BE2C (cell line): ENCODE measurements around the gene SUPT4H1.
A peak's percentile ranks its signal among the peaks of the same experiment; 100 is the strongest.

Experiments used
- DNase-seq: peaks from one replicate; pipeline ENCODE4 v3.0.0-alpha.2; 2020
- H3K27me3 ChIP-seq: fragments of 250-450 bp; sonication (Bioruptor Pico); 2 replicates; pipeline ENCODE4 v1.5.1; 2020; ENCODE audit warnings: mild to moderate bottlenecking
- H3K36me3 ChIP-seq: fragments of 250-450 bp; sonication (Bioruptor Pico); 2 replicates; pipeline ENCODE4 v1.5.1; 2020; ENCODE audit warnings: mild to moderate bottlenecking
- H3K4me1 ChIP-seq: fragments of 250-450 bp; sonication (Bioruptor Pico); 2 replicates; pipeline ENCODE4 v1.5.1; 2020
- H3K4me3 ChIP-seq: 2 replicates; pipeline ENCODE4 v1.5.1; 2011; ENCODE audit warnings: low read depth, low read length
- H3K9me3 ChIP-seq: fragments of 250-450 bp; sonication (Bioruptor Pico); 2 replicates; pipeline ENCODE4 v1.5.1; 2020
- TF ChIP-seq, protein P1 (sequence below): IDR thresholded peaks from 2 replicates; pipeline ENCODE4 v1.5.1; 2012; ENCODE audit warnings: mild to moderate bottlenecking, low read depth, low read length

The SUPT4H1 gene

DNA sequence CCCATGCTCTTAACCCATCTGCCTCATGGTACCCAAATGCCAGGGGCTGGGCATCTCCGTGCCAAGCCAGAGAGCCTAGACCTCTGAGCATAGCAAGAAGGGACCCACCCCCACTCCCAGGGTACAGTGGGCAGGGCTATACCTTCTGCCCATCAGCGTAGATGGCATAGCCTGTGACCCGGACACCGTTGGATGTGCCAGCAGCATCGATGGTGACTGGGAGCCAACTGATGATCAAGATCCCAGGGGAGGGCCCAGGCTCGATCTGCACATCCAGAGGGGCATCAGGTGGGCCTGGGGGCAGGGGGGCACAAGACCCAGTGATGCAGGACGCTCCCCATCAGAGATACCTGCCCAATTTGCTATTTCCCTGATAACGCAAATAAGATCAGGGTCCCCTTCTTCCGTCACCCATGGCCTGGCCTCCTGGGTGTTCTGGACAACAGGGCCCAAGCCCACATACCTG lies 40.5 kb downstream of the SUPT4H1 start:
- no peak overlapping the region for H3K4me3 ChIP-seq
- TF ChIP-seq, protein P1, sequence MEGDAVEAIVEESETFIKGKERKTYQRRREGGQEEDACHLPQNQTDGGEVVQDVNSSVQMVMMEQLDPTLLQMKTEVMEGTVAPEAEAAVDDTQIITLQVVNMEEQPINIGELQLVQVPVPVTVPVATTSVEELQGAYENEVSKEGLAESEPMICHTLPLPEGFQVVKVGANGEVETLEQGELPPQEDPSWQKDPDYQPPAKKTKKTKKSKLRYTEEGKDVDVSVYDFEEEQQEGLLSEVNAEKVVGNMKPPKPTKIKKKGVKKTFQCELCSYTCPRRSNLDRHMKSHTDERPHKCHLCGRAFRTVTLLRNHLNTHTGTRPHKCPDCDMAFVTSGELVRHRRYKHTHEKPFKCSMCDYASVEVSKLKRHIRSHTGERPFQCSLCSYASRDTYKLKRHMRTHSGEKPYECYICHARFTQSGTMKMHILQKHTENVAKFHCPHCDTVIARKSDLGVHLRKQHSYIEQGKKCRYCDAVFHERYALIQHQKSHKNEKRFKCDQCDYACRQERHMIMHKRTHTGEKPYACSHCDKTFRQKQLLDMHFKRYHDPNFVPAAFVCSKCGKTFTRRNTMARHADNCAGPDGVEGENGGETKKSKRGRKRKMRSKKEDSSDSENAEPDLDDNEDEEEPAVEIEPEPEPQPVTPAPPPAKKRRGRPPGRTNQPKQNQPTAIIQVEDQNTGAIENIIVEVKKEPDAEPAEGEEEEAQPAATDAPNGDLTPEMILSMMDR, result no peak
- no peaks in the 10 kb centered on the region for H3K4me1 ChIP-seq
- H3K9me3 ChIP-seq, result no peaks in the 10 kb centered on the region
- H3K36me3 ChIP-seq, result no peaks in the 10 kb centered on the region
- no peak for DNase-seq
- H3K27me3 ChIP-seq, result peaks cover 5% of the 10 kb centered on the region; the same call in 1 of the 2 replicates

DNA sequence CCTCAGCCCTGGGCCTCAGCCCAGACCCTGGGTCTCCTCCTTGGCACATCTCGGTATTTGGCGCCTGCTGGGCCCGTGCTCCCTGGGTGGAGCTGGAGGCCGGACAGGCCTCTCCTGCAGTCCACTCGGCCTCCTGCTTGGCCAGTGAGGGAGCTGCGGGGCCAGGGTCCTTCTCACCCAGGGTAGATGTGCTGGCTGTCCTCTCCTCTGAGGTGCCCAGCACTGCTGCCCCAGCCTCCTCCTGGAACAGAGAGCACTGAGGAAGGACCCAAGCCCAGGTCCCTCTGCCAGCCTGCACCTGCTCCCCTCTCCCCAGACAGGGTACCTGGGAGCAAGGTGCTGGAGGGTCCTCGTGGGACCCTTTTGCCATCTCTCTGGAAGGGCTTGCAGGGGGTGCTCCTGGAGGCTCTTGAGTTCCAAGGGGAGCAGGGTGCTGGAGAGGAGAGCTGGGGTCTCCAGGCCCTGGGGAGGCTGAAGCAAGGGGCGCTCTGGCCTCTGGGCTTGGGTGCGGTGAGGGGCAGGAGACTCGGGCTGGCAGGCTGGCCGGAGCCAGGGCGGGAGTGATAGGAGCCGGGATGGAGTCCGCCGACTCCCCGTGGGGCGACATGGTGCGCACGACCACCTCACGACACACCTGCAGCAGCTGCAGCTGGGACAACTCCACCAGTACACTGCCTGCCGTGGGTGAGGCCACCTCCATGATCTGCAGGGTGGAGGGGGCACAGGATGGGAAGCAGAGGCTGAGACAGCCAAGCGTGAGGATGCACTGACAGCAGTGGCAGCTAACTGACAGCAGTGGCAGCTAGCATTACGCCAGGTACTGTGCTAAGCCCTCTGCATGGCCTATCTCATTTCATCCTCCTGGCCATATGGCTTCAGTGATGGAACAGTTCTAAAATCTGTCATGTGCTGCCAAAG lies 41.2 kb downstream of the SUPT4H1 start:
- TF ChIP-seq, protein P1, result no peak
- Histone ChIP-seq H3K4me3 (no peak overlapping the region), H3K36me3 (no peaks in the 10 kb centered on the region), H3K9me3 (no peaks in the 10 kb centered on the region), H3K4me1 (no peaks in the 10 kb centered on the region), H3K27me3 (peaks cover 7% of the 10 kb centered on the region; the same call in 1 of the 2 replicates)
- no peak for DNase-seq

DNA sequence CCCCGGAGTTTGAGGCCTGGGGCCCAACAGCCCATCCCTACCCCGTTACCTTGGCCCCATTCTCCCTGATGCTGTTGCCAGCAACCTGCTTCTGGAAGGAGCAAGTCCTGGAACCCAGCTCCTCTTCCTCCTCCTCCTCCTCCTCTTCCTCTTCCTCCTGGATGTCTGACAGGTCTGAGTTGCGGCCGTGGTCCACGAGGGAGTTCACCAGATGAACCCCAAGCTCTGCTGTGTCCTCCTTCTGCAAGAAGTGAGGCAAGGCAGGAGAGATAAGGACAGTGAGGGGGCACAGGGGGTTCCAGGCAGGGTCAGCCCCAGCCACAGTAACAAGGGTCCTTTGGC lies 42.1 kb downstream of the SUPT4H1 start:
- no peak for DNase-seq
- Histone ChIP-seq H3K36me3 (no peaks in the 10 kb centered on the region), H3K4me1 (no peaks in the 10 kb centered on the region), H3K9me3 (no peaks in the 10 kb centered on the region), H3K27me3 (peaks cover 7% of the 10 kb centered on the region; the same call in 1 of the 2 replicates), H3K4me3 (no peak overlapping the region)
- TF ChIP-seq, protein P1, result no peak

DNA sequence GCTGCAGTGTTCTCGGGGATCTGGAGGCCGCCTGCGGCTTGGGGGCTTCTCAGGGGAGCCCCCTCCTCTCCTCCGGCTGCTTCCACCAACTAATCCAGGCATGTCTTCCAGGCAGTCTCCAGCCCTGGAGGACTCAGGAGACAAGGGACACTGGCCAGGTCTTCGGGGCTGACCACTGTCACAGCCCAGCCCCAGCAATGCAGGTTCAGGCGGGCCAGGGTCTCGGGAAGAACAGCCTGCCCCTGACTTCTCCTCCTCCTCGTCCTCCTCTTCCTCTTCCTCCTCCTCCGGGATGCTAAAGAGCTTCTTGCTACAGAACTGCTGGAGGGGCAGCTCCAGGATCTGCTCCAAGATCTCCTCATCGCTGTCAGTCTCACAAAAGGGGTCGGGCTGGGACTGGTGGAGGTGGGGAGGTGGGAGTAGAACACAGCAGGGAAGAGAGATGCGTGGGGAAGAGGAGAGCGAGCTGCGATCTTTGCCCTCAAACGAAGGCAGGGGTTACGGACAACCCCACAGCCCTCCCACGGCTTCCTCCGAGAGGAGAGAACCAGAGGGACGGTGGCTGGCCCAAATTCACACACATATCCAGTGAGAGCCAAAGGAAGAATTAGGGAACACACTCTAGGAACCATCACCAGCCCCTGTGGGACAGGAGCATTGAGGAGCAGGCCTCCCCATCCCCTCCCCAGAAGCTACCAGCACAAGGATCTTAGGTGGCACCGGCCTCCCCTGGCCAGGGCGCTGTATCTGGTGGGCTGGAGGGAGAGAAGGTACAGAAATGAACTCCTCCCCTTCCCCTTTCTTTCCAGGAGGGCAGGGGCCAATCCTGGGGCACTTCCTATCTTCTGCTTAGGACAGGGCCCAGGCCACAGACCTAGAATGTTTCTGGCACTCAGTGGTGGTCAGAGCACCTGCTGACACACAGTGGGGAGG lies 42.8 kb downstream of the SUPT4H1 start:
- no peak for DNase-seq
- TF ChIP-seq, protein P1, result no peak
- Histone ChIP-seq H3K36me3 (no peaks in the 10 kb centered on the region), H3K4me1 (no peaks in the 10 kb centered on the region), H3K9me3 (no peaks in the 10 kb centered on the region), H3K4me3 (no peak overlapping the region), H3K27me3 (peaks cover 7% of the 10 kb centered on the region; the same call in 1 of the 2 replicates)

DNA sequence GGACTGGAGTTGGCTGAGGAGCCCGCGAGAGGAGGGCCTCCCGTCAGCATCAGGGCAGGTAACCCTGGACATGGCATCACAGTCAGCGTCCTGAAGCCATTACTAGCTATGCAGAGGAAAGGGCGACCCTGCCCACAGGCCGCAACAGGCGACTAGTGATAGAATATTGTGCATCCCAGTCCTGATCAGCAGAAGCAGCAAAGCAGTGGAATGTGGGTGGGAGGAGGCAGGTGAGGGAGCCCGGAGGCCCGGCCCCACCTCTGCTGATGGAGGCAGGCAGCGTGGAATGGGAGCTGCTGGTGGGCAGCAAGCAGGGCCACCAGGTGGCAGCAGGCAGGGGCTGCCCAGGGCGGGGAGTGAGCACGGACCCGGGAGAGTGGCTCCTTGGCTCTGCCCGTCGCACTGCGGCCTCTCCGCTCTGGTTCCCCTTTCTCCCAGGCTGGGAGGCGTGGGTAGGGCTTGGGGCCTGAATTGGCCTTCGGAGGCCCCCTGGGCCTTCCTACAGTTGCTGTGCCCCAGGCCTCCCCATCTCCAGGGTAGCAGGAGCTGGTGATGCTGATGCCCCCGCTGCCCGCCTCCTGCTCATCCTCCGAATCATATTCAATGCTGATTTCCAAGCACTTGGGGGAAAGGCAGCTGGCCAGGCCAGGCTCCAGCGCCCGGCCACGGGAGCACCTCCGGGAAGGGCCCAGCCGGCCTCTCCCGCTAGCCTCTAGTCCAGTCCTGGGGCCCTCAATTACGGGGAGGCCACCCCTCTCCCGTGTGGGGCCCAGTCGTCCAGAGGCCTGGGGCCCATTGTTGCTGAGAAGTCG lies 43.6 kb downstream of the SUPT4H1 start:
- Histone ChIP-seq H3K4me1 (no peaks in the 10 kb centered on the region), H3K4me3 (no peak overlapping the region), H3K27me3 (peaks cover 7% of the 10 kb centered on the region; the same call in 1 of the 2 replicates), H3K36me3 (no peaks in the 10 kb centered on the region), H3K9me3 (no peaks in the 10 kb centered on the region)
- TF ChIP-seq, protein P1, result peak; percentile 53
- DNase-seq, result peak; percentile 62
